ENCODE data around the gene RADIL. TPM values are rescaled to one million over a fixed set of nuclear protein-coding genes. Genes with fewer than 3 reads are reported as not detected.

RADIL gene
- total RNA-seq, 3 donors from 2014 or later (not counting 1 experiment from before 2014, with no cell fraction given) = not detected

DNA sequence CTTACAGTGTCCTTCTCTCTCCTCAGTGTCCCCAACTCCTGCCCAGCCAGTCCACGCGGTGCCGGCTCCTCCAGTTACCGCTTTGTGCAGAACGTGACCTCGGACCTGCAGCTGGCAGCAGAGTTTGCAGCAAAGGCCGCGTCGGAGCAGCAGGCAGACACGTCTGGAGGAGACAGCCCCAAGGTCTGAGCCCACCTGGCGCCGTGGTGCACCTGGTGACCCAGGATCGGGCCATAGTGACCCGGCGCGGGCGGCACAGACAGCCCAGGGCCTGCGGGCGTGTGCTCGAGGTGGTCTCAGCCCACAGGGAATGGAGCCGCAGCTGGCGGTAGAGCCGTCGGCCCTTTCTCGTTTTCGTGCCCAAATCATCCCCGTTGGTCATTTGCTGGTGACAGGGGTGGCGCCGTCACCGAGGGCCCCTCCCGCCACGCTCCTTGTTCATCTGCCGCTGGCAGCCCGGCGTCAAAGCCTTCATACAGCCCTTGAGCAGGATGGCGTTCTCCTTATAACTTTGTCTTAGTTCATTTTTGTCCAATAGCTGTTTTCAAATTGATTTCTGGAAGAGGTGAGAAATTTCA, 129.0 kb downstream of the RADIL start:
- no peak for DNase-seq
- Mint-ChIP-seq H3K36me3 (no peaks in the 10 kb centered on the region), H3K4me3 (no peak overlapping the region), H3K9me3 (no peaks in the 10 kb centered on the region), H3K27ac (no peak overlapping the region), H3K4me1 (peaks cover 0 to 5% of the 10 kb centered on the region in 2 donors), H3K27me3 (ENCODE audit: low read depth in 2 of 2) (no peaks in the 10 kb centered on the region)
- Histone ChIP-seq H3K27ac (ENCODE audit: low read length) (no peak overlapping the region), H3K36me3 (ENCODE audit: control insufficient read depth, insufficient read depth, low read length) (peaks cover 40% of the 10 kb centered on the region), H3K4me1 (ENCODE audit: control insufficient read depth, insufficient read depth, low read length) (peaks cover 14% of the 10 kb centered on the region), H3K27me3 (ENCODE audit: control insufficient read depth, insufficient read depth, low read length) (no peaks in the 10 kb centered on the region), H3K9me3 (ENCODE audit: control insufficient read depth, insufficient read depth, low read length) (no peaks in the 10 kb centered on the region), H3K4me3 (ENCODE audit: low read length) (no peak overlapping the region)
- intact Hi-C loops (cut with micrococcal nuclease) = loop anchor here (1.0 kb wide), 1 partner anchor 143 kb away; no protein-coding TSS in a partner anchor
- TF ChIP-seq, protein P1, sequence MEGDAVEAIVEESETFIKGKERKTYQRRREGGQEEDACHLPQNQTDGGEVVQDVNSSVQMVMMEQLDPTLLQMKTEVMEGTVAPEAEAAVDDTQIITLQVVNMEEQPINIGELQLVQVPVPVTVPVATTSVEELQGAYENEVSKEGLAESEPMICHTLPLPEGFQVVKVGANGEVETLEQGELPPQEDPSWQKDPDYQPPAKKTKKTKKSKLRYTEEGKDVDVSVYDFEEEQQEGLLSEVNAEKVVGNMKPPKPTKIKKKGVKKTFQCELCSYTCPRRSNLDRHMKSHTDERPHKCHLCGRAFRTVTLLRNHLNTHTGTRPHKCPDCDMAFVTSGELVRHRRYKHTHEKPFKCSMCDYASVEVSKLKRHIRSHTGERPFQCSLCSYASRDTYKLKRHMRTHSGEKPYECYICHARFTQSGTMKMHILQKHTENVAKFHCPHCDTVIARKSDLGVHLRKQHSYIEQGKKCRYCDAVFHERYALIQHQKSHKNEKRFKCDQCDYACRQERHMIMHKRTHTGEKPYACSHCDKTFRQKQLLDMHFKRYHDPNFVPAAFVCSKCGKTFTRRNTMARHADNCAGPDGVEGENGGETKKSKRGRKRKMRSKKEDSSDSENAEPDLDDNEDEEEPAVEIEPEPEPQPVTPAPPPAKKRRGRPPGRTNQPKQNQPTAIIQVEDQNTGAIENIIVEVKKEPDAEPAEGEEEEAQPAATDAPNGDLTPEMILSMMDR (IDR thresholded peaks at IDR 0.05) = no peak
- no peak for ATAC-seq
- WGBS (ENCODE audit: insufficient coverage) = 97% methylated on average over 36 of the region's 36 CpGs

DNA sequence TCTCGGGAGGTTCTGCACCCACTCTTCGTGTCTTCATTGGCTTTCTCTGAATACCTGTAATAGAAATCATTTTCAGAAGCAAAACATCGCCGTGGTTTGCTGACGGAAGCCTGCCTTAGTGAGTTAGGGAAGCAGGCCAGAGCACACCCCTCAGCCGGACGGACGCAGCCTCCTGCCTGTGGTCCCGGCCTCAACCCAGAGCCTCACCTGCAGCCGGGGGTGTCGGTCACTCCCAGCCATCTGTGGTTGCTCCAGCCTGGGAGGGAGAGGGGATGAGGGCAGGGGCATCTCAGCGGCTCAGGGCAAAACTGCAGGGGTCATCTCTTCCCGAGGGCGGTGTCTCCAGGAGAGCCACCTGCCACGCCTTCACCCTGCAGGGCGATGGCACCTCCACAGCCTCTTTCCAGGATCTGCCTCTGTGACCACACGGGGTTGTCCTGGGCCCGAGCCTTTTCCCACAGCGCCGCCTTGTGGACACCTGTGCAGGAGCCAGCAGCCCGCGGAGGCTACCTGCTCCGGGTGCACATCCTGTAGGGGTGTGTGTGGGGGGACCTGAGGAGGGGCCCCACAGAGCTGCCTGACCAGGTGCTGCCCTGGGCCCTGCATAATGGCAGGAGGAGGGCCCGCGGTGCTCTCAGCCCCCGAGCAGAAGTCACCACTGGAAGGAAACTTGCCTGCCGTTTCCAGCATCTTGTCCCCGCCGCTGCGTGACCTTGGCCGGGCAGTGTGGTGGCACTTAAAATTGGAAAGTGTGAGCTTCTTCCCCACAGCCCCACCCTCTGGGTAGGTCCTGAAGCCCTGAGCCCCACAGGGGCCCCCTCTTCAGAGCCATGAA, 129.7 kb downstream of the RADIL start:
- H3K4me1 ChIP-seq (ENCODE audit: control insufficient read depth, insufficient read depth, low read length) = peaks cover 14% of the 10 kb centered on the region
- Mint-ChIP-seq H3K27ac (peak overlapping the region in 1 of 2 donors; percentile 21), H3K27me3 (ENCODE audit: low read depth in 2 of 2) (no peaks in the 10 kb centered on the region), H3K36me3 (no peaks in the 10 kb centered on the region), H3K9me3 (no peaks in the 10 kb centered on the region), H3K4me1 (peaks cover 6 to 12% of the 10 kb centered on the region in 2 donors), H3K4me3 (no peak overlapping the region)
- WGBS (ENCODE audit: insufficient coverage) = 46% methylated on average over 31 of the region's 31 CpGs
- peaks cover 34% of the 10 kb centered on the region for H3K36me3 ChIP-seq (ENCODE audit: control insufficient read depth, insufficient read depth, low read length)
- H3K27ac ChIP-seq (ENCODE audit: low read length) = no peak overlapping the region
- ATAC-seq (peak; percentile 92 to 98 (median 96)), DNase-seq (peak; percentile 81 to 91)
- TF ChIP-seq, protein P1 (IDR thresholded peaks at IDR 0.05) = peak; percentile 94
- H3K9me3 ChIP-seq (ENCODE audit: control insufficient read depth, insufficient read depth, low read length) = no peaks in the 10 kb centered on the region
- no peak overlapping the region for H3K4me3 ChIP-seq (ENCODE audit: low read length)
- no peaks in the 10 kb centered on the region for H3K27me3 ChIP-seq (ENCODE audit: control insufficient read depth, insufficient read depth, low read length)
- intact Hi-C loops (cut with micrococcal nuclease) = loop anchor here (1.0 kb wide), 1 partner anchor 143 kb away; no protein-coding TSS in a partner anchor

DNA sequence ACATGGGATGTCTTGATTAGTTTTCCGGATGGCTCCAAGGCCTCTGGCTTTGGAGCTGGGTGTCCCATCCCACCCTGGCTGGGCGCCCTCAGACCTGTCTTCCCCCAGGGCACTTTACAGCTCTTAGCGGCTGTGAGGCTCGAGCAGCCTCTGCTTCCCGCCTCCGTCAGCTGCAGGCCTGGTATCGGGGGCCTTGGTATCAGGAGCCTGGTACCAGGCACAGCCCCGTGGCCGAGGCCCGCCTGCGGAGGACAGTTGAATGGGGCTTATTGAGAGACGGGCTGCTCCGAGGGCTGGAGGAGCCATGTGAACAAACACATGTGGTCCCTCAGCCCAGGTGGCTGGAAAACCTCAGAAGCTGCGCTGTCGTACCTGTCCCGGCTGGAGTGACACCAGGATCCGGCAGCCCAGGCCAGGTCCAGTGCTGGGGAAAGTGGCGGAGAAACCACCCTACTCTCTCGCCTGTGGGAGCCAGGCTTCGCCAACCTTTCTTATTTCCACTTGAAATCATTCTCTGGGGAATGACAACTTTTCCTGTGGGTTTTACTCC, 132.0 kb downstream of the RADIL start:
- H3K27me3 Mint-ChIP-seq (ENCODE audit: low read depth in 2 of 2) = no peaks in the 10 kb centered on the region
- Histone ChIP-seq H3K4me3 (ENCODE audit: low read length) (no peak overlapping the region), H3K36me3 (ENCODE audit: control insufficient read depth, insufficient read depth, low read length) (peaks cover 20% of the 10 kb centered on the region), H3K4me1 (ENCODE audit: control insufficient read depth, insufficient read depth, low read length) (peaks cover 34% of the 10 kb centered on the region), H3K27me3 (ENCODE audit: control insufficient read depth, insufficient read depth, low read length) (no peaks in the 10 kb centered on the region), H3K27ac (ENCODE audit: low read length) (no peak overlapping the region), H3K9me3 (ENCODE audit: control insufficient read depth, insufficient read depth, low read length) (no peaks in the 10 kb centered on the region)
- H3K27ac Mint-ChIP-seq = no peak overlapping the region
- DNase-seq (no peak), ATAC-seq (no peak)
- H3K4me3 Mint-ChIP-seq = no peak overlapping the region
- WGBS (ENCODE audit: insufficient coverage) = 96% methylated on average over 20 of the region's 20 CpGs
- H3K9me3 Mint-ChIP-seq = no peaks in the 10 kb centered on the region
- intact Hi-C loops (cut with micrococcal nuclease) = no loop called here
- peaks cover 29 to 33% of the 10 kb centered on the region in 2 donors for H3K4me1 Mint-ChIP-seq
- TF ChIP-seq, protein P1 (IDR thresholded peaks at IDR 0.05) = no peak
- H3K36me3 Mint-ChIP-seq = no peaks in the 10 kb centered on the region
